ENCODE results near the gene ZBTB20.

- TF ChIP-seq POLR2A (IDR thresholded peaks at IDR 0.05; ENCODE audit: low read depth) (no peak), POLR2AphosphoS5 (IDR thresholded peaks at IDR 0.05) (no peak), CTCF (IDR thresholded peaks at IDR 0.05) (no peak)
Observed at GRCh38 chr3:114651555-114651954, 495.5 kb downstream of the ZBTB20 start.

Measured in esophagus muscularis mucosa (tissue), 3 donors.